ENCODE data around the gene PAPSS1.
"Not testable (repeated sequence)": the region's sequence is repeated elsewhere in the genome, so short reads cannot be mapped to it uniquely, and the experiment has no call there.

Gene PAPSS1

DNA sequence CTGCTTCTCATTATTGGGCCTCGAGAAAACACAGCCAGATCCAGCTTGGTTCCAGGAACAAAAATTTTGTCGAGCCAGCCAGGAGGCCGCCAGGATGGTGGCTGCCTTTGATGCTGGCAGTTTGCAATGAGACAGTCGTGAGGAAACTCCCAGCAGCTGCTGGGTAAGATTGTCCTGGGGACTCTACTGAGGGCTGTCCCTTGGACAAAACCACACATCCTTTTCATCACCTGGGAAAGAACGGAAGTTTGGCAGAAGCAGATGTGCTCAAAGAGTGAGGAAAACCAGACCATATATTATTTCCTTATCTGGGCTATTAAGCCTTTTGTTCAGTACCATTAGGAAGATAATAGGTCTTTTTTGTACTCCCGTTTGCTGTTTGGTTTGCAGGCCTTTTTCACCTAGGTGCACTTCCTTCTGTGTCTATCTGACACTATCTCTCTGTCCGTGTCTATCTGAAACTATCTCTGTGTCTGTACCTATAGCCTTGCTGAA, 13.4 kb upstream of the PAPSS1 start:
- H3K4me3 ChIP-seq (ENCODE audit: control insufficient read depth, low read depth, low read length), result no peak overlapping the region
- TF ChIP-seq, protein P1, sequence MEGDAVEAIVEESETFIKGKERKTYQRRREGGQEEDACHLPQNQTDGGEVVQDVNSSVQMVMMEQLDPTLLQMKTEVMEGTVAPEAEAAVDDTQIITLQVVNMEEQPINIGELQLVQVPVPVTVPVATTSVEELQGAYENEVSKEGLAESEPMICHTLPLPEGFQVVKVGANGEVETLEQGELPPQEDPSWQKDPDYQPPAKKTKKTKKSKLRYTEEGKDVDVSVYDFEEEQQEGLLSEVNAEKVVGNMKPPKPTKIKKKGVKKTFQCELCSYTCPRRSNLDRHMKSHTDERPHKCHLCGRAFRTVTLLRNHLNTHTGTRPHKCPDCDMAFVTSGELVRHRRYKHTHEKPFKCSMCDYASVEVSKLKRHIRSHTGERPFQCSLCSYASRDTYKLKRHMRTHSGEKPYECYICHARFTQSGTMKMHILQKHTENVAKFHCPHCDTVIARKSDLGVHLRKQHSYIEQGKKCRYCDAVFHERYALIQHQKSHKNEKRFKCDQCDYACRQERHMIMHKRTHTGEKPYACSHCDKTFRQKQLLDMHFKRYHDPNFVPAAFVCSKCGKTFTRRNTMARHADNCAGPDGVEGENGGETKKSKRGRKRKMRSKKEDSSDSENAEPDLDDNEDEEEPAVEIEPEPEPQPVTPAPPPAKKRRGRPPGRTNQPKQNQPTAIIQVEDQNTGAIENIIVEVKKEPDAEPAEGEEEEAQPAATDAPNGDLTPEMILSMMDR (IDR thresholded peaks at IDR 0.05; ENCODE audit: control insufficient read depth, insufficient read depth, low read depth, low read length, missing control alignments), result no peak
- DNase-seq (ENCODE audit: low read depth), result no peak

DNA sequence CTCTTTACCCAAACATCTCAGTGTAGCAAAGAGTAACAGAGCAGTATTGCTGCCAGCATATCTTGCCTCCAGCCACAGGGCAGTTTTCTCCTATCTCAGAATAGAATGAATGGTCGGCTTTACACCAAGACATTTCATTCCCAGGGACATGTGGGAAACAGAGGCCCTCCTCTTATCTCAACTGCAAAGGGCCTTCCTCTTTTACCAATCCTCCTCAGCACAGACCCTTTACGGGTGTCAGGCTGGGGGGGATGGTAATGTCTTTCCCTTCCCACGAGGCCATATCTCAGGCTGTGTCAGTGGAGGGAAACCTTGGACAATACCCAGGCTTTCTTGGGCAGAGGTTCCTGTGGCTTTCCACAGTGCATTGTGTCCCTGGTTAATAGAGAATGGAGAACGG, 9.0 kb upstream of the PAPSS1 start:
- H3K4me3 ChIP-seq (ENCODE audit: control insufficient read depth, low read depth, low read length); DNase-seq (ENCODE audit: low read depth): not testable (repeated sequence)

GRCh38 chr4:107726131-107726925, 6.3 kb upstream of the PAPSS1 start:
- H3K4me3 ChIP-seq (ENCODE audit: control insufficient read depth, low read depth, low read length); DNase-seq (ENCODE audit: low read depth): not testable (repeated sequence)

DNA sequence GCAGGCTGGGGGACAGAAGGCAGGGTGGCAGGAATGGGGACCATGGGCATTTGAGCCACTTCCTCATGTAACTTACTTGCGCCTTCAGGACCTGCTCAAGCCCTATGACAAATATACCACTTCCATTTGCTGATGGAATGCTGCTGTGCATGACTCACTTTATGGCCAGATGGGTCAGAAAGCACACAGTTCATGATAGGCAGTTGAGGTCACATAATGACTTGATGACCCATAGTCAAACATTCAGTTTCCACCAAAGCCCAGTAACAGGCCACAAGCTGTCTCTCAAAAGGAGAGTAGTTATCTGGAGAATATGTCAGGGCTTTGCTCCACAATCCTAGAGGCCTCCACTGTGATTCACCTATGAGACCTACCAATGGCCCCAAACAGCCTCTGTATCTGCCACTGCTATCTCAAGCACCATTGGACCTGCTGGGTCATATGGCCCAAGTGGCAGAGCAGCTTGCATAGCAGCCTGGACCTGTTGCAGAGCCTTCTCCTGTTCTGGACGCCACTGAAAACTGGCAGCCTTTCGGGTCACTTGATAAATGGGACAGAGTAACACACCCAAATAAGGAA, 5.3 kb upstream of the PAPSS1 start:
- DNase-seq (ENCODE audit: low read depth), result no peak
- H3K4me3 ChIP-seq (ENCODE audit: control insufficient read depth, low read depth, low read length), result no peak overlapping the region
- TF ChIP-seq, protein P1 (IDR thresholded peaks at IDR 0.05; ENCODE audit: control insufficient read depth, insufficient read depth, low read depth, low read length, missing control alignments), result no peak

GRCh38 chr4:107723331-107723730, 3.3 kb upstream of the PAPSS1 start:
- not testable (repeated sequence) for DNase-seq (ENCODE audit: low read depth); H3K4me3 ChIP-seq (ENCODE audit: control insufficient read depth, low read depth, low read length)

DNA sequence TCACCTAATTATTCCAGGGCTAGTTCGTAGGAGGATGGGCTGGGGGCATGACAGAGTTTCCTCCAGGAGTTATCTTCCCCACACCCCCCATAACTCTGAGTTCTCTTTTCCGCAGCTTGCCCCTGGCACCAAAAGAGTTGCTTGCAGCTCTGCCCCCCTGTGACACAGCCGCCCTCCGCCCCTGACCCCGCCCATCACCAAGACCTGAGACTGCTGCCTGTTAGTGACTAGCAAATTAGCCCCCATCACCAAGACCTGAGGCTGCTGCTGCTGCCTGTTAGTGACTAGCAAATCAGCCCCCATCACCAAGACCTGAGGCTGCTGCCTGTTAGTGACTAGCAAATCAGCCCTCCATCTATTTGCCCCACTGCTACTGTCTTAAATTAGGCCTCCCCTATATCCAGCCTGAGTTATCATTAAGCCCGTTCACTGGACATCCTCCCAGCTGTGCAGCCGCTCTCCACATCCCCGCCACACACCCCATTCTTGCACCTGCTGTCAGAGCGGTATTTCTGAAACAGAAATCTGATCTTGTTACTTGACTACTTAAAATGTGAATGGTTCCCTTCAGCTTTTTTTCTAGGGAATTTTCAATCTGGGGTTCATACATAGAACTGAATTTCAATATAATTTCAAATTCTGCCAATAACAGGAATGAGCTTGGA, 1.5 kb upstream of the PAPSS1 start:
- no peak overlapping the region for H3K4me3 ChIP-seq (ENCODE audit: control insufficient read depth, low read depth, low read length)
- no peak for DNase-seq (ENCODE audit: low read depth)
- TF ChIP-seq, protein P1 (IDR thresholded peaks at IDR 0.05; ENCODE audit: control insufficient read depth, insufficient read depth, low read depth, low read length, missing control alignments), result no peak

DNA sequence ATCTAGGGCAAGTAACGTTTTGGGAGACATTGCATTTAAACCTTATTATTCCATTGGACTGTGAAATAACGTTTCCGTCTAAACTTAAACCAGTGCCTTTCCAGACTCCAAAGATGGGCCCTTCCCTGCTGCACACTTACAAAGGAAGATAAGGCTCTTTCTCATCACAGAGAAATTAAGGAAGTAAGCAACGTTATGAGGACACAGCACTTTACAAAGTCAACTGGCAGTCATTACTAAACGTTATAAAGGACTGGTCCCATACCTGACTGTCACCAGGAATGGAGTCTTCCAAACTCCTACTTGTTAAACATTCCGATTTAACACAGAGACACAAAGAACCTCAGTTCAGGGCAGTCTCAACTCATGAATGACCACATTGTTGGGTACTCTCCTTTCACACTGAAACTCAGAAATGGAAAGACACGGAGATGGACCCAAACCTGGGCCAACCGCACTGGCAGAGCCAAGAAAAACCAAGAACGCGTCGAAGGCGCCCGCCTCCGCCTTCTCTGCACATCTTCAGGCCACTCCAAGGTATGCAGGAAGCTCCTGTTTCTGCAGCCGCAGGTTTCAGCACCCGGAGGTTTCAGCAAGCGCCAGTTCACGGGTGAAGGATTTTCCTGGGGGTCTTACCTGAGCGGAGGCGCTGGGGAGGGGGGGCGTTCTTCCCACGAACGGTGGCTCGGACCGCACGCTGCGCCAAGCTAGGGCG, 670 bp downstream of the PAPSS1 start:
- H3K4me3 ChIP-seq (ENCODE audit: control insufficient read depth, low read depth, low read length), result peak overlapping the region; percentile 85
- TF ChIP-seq, protein P1 (IDR thresholded peaks at IDR 0.05; ENCODE audit: control insufficient read depth, insufficient read depth, low read depth, low read length, missing control alignments), result no peak
- DNase-seq (ENCODE audit: low read depth), result no peak

Measured in AG09309 (cell line).